ENCODE data around the gene CFL1.

GRCh38 chr11:65863889-65864705, 6.1 kb upstream of the CFL1 start:
- TF ChIP-seq POLR2A (IDR thresholded peaks at IDR 0.05) (no peak), EP300 (IDR thresholded peaks at IDR 0.05) (no peak)
- TF ChIP-seq, protein P1, sequence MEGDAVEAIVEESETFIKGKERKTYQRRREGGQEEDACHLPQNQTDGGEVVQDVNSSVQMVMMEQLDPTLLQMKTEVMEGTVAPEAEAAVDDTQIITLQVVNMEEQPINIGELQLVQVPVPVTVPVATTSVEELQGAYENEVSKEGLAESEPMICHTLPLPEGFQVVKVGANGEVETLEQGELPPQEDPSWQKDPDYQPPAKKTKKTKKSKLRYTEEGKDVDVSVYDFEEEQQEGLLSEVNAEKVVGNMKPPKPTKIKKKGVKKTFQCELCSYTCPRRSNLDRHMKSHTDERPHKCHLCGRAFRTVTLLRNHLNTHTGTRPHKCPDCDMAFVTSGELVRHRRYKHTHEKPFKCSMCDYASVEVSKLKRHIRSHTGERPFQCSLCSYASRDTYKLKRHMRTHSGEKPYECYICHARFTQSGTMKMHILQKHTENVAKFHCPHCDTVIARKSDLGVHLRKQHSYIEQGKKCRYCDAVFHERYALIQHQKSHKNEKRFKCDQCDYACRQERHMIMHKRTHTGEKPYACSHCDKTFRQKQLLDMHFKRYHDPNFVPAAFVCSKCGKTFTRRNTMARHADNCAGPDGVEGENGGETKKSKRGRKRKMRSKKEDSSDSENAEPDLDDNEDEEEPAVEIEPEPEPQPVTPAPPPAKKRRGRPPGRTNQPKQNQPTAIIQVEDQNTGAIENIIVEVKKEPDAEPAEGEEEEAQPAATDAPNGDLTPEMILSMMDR (IDR thresholded peaks at IDR 0.05), result no peak

Measured in ovary (tissue), 3 donors.